Measurements from ENCODE around the gene LTB4R.
"Not testable (repeated sequence)": the region's sequence is repeated elsewhere in the genome, so short reads cannot be mapped to it uniquely, and the experiment has no call there.

Gene LTB4R

GRCh38 chr14:24348186-24348585 is 36.9 kb downstream of the LTB4R start:
- no peak for DNase-seq

- DNase-seq: no peak
These were observed 38.4 kb downstream of the LTB4R start for GRCh38 chr14:24349742-24350141.

GRCh38 chr14:24351517-24351916 is 40.2 kb downstream of the LTB4R start:
- DNase-seq: peak; percentile 29

- no peak for DNase-seq
These were observed 42.5 kb downstream of the LTB4R start for GRCh38 chr14:24353559-24354481.

- not testable (repeated sequence) for DNase-seq
These were observed 43.2 kb downstream of the LTB4R start for GRCh38 chr14:24354482-24354825.

GRCh38 chr14:24355009-24355408 is 43.7 kb downstream of the LTB4R start:
- DNase-seq: no peak

- DNase-seq: no peak
These were observed 44.9 kb downstream of the LTB4R start for GRCh38 chr14:24356208-24356607.

GRCh38 chr14:24360281-24360680 is 49.0 kb downstream of the LTB4R start:
- DNase-seq: no peak

GRCh38 chr14:24361326-24361725 is 50.0 kb downstream of the LTB4R start:
- DNase-seq: no peak

- DNase-seq: no peak
These were observed 51.1 kb downstream of the LTB4R start for GRCh38 chr14:24362241-24362960.

- no peak for DNase-seq
These were observed 52.1 kb downstream of the LTB4R start for GRCh38 chr14:24363401-24363800.

GRCh38 chr14:24364841-24365240 is 53.5 kb downstream of the LTB4R start:
- DNase-seq: no peak

- DNase-seq: peak; percentile 94
These were observed 54.5 kb downstream of the LTB4R start for GRCh38 chr14:24365600-24366412.

GRCh38 chr14:24366413-24366720 is 55.1 kb downstream of the LTB4R start:
- DNase-seq: no peak

- DNase-seq: peak; percentile 99
These were observed 55.6 kb downstream of the LTB4R start for GRCh38 chr14:24366721-24367513.
